ENCODE data around the gene ABI3BP.

DNA sequence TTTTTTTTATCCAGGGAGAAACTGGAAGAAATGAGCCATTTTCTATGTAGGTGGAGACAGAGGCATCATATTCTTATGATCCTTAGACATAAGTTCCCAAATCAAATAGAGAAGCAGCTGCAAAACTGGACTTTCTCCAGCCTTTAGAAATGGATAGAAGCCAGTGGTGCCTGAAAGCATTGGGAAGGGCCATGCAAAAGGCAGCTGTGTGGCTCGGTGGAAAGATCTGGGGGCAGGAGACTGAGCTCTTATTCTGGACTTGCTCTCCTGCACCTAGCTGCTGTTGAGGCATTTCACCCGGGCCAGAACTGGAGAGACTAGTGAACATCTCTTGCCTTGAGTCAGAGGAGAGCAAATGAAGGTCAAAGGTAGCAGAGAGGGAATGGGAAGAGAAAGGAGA is 210.9 kb downstream of the ABI3BP start:
- TF ChIP-seq EZH2 (IDR thresholded peaks at IDR 0.05; ENCODE audit: borderline replicate concordance, control insufficient read depth, low read depth, low read length) (no peak), POLR2AphosphoS5 (IDR thresholded peaks at IDR 0.05; ENCODE audit: low read length) (no peak), POLR2A (IDR thresholded peaks at IDR 0.05; ENCODE audit: low read depth, low read length) (no peak), ZBED1 (IDR thresholded peaks at IDR 0.05; ENCODE audit: borderline replicate concordance) (no peak), NFXL1 (IDR thresholded peaks at IDR 0.05; ENCODE audit: borderline replicate concordance) (no peak)
- TF ChIP-seq, protein P1, sequence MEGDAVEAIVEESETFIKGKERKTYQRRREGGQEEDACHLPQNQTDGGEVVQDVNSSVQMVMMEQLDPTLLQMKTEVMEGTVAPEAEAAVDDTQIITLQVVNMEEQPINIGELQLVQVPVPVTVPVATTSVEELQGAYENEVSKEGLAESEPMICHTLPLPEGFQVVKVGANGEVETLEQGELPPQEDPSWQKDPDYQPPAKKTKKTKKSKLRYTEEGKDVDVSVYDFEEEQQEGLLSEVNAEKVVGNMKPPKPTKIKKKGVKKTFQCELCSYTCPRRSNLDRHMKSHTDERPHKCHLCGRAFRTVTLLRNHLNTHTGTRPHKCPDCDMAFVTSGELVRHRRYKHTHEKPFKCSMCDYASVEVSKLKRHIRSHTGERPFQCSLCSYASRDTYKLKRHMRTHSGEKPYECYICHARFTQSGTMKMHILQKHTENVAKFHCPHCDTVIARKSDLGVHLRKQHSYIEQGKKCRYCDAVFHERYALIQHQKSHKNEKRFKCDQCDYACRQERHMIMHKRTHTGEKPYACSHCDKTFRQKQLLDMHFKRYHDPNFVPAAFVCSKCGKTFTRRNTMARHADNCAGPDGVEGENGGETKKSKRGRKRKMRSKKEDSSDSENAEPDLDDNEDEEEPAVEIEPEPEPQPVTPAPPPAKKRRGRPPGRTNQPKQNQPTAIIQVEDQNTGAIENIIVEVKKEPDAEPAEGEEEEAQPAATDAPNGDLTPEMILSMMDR (IDR thresholded peaks at IDR 0.05 in 2 of 3, conservative IDR thresholded peaks at IDR 0.05 in 1 of 3; ENCODE audit: control insufficient read depth in 2 of 3, extremely low read depth in 1 of 3, insufficient read depth in 1 of 3, low read depth in 3 of 3, low read length in 3 of 3): no peak
- TF ChIP-seq, protein P2, sequence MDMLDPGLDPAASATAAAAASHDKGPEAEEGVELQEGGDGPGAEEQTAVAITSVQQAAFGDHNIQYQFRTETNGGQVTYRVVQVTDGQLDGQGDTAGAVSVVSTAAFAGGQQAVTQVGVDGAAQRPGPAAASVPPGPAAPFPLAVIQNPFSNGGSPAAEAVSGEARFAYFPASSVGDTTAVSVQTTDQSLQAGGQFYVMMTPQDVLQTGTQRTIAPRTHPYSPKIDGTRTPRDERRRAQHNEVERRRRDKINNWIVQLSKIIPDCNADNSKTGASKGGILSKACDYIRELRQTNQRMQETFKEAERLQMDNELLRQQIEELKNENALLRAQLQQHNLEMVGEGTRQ (IDR thresholded peaks at IDR 0.05; ENCODE audit: borderline replicate concordance, low read depth, low read length): no peak
